ENCODE measurements around the gene ASB13. TPM values are rescaled to one million over a fixed set of nuclear protein-coding genes. Genes with fewer than 3 reads are reported as not detected.

The ASB13 gene
- total and polyA plus RNA-seq, 2 donors (not counting 1 experiment from before 2014, with no cell fraction given): 2.5 to 4.4 TPM

DNA sequence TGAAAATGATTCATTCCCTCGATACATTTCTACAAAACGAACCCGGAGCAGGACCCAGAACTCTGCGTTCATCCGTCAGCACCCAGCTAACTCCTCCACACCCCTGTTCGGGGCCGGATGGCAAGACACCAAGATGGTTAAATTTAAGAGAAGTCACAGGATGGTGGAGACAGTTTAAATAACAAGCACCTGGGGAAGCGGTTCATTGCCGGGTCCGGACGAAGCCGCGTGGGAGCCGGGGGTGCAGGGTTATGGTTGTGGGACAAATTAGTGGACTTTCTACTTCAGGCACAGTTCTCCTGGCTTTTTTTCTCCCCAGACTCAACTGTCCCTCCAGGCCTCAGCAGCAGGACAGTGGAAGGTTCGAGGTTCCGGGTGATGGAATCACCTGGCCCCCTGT, 45.4 kb downstream of the ASB13 start:
- CTCF ChIA-PET: interaction anchor here (0.6 to 18.1 kb wide), 6 partner anchors 9 to 772 kb away, joined by 3 to 659 read pairs (median 10); no protein-coding TSS in a partner anchor
- H3K4me1 ChIP-seq (ENCODE audit: control insufficient read depth in 2 of 2, insufficient read depth in 2 of 2, low read length in 2 of 2): peaks cover 0 to 6% of the 10 kb centered on the region in 2 donors
- intact Hi-C loops (cut with micrococcal nuclease): no loop called here
- Mint-ChIP-seq H3K27ac (no peak overlapping the region), H3K4me3 (no peak overlapping the region), H3K4me1 (peaks cover 3% of the 10 kb centered on the region), H3K27me3 (peaks cover 4% of the 10 kb centered on the region), H3K9me3 (ENCODE audit: insufficient read depth) (no peaks in the 10 kb centered on the region)
- H3K9ac ChIP-seq (ENCODE audit: low read length): no peak overlapping the region
- TF ChIP-seq EZH2 (IDR thresholded peaks at IDR 0.05; ENCODE audit: borderline replicate concordance, insufficient read depth, low read depth, low read length, poor library complexity, severe bottlenecking): no peak
- no CpG with 5 or more reads among the region's 16 CpGs for WGBS (ENCODE audit: insufficient coverage)
- H3K9me3 ChIP-seq (ENCODE audit: control extremely low read depth in 1 of 3, control insufficient read depth in 2 of 3, insufficient read depth in 1 of 3, low read length in 2 of 3): no peaks in the 10 kb centered on the region
- H3K36me3 ChIP-seq (replicated peaks in 1 of 2; ENCODE audit: control extremely low read depth in 1 of 2, control insufficient read depth in 1 of 2, extremely low read depth in 1 of 2, insufficient read depth in 2 of 2, low read length in 1 of 2): no peaks in the 10 kb centered on the region
- H3K4me2 ChIP-seq (replicated peaks; ENCODE audit: low read depth, low read length, poor library complexity, severe bottlenecking): no peak overlapping the region
- no peak for ATAC-seq (ENCODE audit: low read depth)
- no peaks in the 10 kb centered on the region for H4K20me1 ChIP-seq (ENCODE audit: control insufficient read depth, insufficient read depth, low read length, poor library complexity, severe bottlenecking)
- DNase-seq: no peak
- no peak overlapping the region for H2AFZ ChIP-seq (ENCODE audit: insufficient read depth, low read depth, low read length, poor library complexity, severe bottlenecking)
- POLR2A ChIA-PET: no interaction called here
- no peaks in the 10 kb centered on the region for H3K27me3 ChIP-seq (replicated peaks in 1 of 4; ENCODE audit: control extremely low read depth in 1 of 4, control insufficient read depth in 3 of 4, insufficient read depth in 4 of 4, low read length in 3 of 4)
- H3K27ac ChIP-seq (ENCODE audit: low read length in 2 of 2): no peak overlapping the region
- H3K79me2 ChIP-seq (ENCODE audit: control insufficient read depth, insufficient read depth, low read length): no peaks in the 10 kb centered on the region
- H3K4me3 ChIP-seq (ENCODE audit: control extremely low read depth in 1 of 5, extremely low read depth in 1 of 5, insufficient read depth in 1 of 5, low read depth in 2 of 5, low read length in 4 of 5): no peak overlapping the region

GRCh38 chr10:5620223-5620721, 46.1 kb downstream of the ASB13 start:
- H2AFZ ChIP-seq (ENCODE audit: insufficient read depth, low read depth, low read length, poor library complexity, severe bottlenecking): no peak overlapping the region
- no peaks in the 10 kb centered on the region for H3K27me3 ChIP-seq (replicated peaks in 1 of 4; ENCODE audit: control extremely low read depth in 1 of 4, control insufficient read depth in 3 of 4, insufficient read depth in 4 of 4, low read length in 3 of 4)
- Mint-ChIP-seq H3K9me3 (ENCODE audit: insufficient read depth) (no peaks in the 10 kb centered on the region), H3K4me1 (peaks cover 3% of the 10 kb centered on the region), H3K27me3 (peaks cover 4% of the 10 kb centered on the region), H3K27ac (no peak overlapping the region), H3K4me3 (no peak overlapping the region)
- ATAC-seq (ENCODE audit: low read depth) (no peak), DNase-seq (no peak)
- H3K79me2 ChIP-seq (ENCODE audit: control insufficient read depth, insufficient read depth, low read length): no peaks in the 10 kb centered on the region
- POLR2A ChIA-PET: no interaction called here
- 87% methylated on average over 11 of the region's 11 CpGs for WGBS (ENCODE audit: insufficient coverage)
- H3K9ac ChIP-seq (ENCODE audit: low read length): no peak overlapping the region
- CTCF ChIA-PET: interaction anchor here (0.6 to 18.1 kb wide), 4 partner anchors 9 to 180 kb away, joined by 3 to 659 read pairs (median 4); no protein-coding TSS in a partner anchor
- H3K4me1 ChIP-seq (ENCODE audit: control insufficient read depth in 2 of 2, insufficient read depth in 2 of 2, low read length in 2 of 2): peaks cover 0 to 6% of the 10 kb centered on the region in 2 donors
- TF ChIP-seq, protein P1, sequence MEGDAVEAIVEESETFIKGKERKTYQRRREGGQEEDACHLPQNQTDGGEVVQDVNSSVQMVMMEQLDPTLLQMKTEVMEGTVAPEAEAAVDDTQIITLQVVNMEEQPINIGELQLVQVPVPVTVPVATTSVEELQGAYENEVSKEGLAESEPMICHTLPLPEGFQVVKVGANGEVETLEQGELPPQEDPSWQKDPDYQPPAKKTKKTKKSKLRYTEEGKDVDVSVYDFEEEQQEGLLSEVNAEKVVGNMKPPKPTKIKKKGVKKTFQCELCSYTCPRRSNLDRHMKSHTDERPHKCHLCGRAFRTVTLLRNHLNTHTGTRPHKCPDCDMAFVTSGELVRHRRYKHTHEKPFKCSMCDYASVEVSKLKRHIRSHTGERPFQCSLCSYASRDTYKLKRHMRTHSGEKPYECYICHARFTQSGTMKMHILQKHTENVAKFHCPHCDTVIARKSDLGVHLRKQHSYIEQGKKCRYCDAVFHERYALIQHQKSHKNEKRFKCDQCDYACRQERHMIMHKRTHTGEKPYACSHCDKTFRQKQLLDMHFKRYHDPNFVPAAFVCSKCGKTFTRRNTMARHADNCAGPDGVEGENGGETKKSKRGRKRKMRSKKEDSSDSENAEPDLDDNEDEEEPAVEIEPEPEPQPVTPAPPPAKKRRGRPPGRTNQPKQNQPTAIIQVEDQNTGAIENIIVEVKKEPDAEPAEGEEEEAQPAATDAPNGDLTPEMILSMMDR (IDR thresholded peaks at IDR 0.05): no peak
- TF ChIP-seq EZH2 (IDR thresholded peaks at IDR 0.05; ENCODE audit: borderline replicate concordance, insufficient read depth, low read depth, low read length, poor library complexity, severe bottlenecking): no peak
- intact Hi-C loops (cut with micrococcal nuclease): no loop called here
- no peaks in the 10 kb centered on the region for H3K36me3 ChIP-seq (replicated peaks in 1 of 2; ENCODE audit: control extremely low read depth in 1 of 2, control insufficient read depth in 1 of 2, extremely low read depth in 1 of 2, insufficient read depth in 2 of 2, low read length in 1 of 2)
- no peaks in the 10 kb centered on the region for H3K9me3 ChIP-seq (ENCODE audit: control extremely low read depth in 1 of 3, control insufficient read depth in 2 of 3, insufficient read depth in 1 of 3, low read length in 2 of 3)
- no peak overlapping the region for H3K4me2 ChIP-seq (replicated peaks; ENCODE audit: low read depth, low read length, poor library complexity, severe bottlenecking)
- no peak overlapping the region for H3K27ac ChIP-seq (ENCODE audit: low read length in 2 of 2)
- H3K4me3 ChIP-seq (ENCODE audit: control extremely low read depth in 1 of 5, extremely low read depth in 1 of 5, insufficient read depth in 1 of 5, low read depth in 2 of 5, low read length in 4 of 5): no peak overlapping the region
- H4K20me1 ChIP-seq (ENCODE audit: control insufficient read depth, insufficient read depth, low read length, poor library complexity, severe bottlenecking): no peaks in the 10 kb centered on the region
